Activated CD8-positive, alpha-beta memory T cell treated with anti-CD3 and anti-CD28 coated beads for 4 hours (primary cell): Measurements from ENCODE around the gene LRP5.
A peak's percentile ranks its signal among the peaks of the same experiment; 100 is the strongest.
"Not testable (repeated sequence)": the region's sequence is repeated elsewhere in the genome, so short reads cannot be mapped to it uniquely, and the experiment has no call there.

Experiments used
- DNase-seq, 2 donors: peaks; one replicate each; pipeline ENCODE4 v3.0.0-alpha.2; 2020; ENCODE audit warnings: low read depth in 2 of 2

The LRP5 gene

GRCh38 chr11:68442433-68442832 lies 130.0 kb downstream of the LRP5 start:
- DNase-seq, result no peak

GRCh38 chr11:68444566-68444965 lies 132.2 kb downstream of the LRP5 start:
- no peak for DNase-seq

- DNase-seq, result no peak
These were observed 133.2 kb downstream of the LRP5 start for GRCh38 chr11:68445531-68446035.

- DNase-seq, result no peak
These were observed 133.8 kb downstream of the LRP5 start for GRCh38 chr11:68446046-68446725.

- DNase-seq, result peak; percentile 55 to 56
These were observed 134.8 kb downstream of the LRP5 start for GRCh38 chr11:68447015-68447801.

GRCh38 chr11:68447914-68448313 lies 135.5 kb downstream of the LRP5 start:
- not testable (repeated sequence) for DNase-seq

- no peak for DNase-seq
These were observed 136.2 kb downstream of the LRP5 start for GRCh38 chr11:68448604-68449011.

- no peak for DNase-seq
These were observed 137.6 kb downstream of the LRP5 start for GRCh38 chr11:68449951-68450350.

- no peak for DNase-seq
These were observed 138.3 kb downstream of the LRP5 start for GRCh38 chr11:68450711-68451110.

GRCh38 chr11:68454767-68455166 lies 142.4 kb downstream of the LRP5 start:
- DNase-seq, result no peak

- DNase-seq, result no peak
These were observed 143.1 kb downstream of the LRP5 start for GRCh38 chr11:68455485-68455884.

GRCh38 chr11:68457216-68457897 lies 145.0 kb downstream of the LRP5 start:
- DNase-seq, result no peak

GRCh38 chr11:68457898-68458249 lies 145.5 kb downstream of the LRP5 start:
- no peak for DNase-seq

GRCh38 chr11:68458340-68458739 lies 145.9 kb downstream of the LRP5 start:
- not testable (repeated sequence) for DNase-seq

GRCh38 chr11:68459886-68460740 lies 147.7 kb downstream of the LRP5 start:
- peak; percentile 86 to 91 for DNase-seq

- DNase-seq, result peak in 1 of 2 donors; percentile 8
These were observed 148.6 kb downstream of the LRP5 start, which contains the start of gene PPP6R3 for GRCh38 chr11:68460741-68461574. TSS of gene PPP6R3 (plus strand) at chr11:68460752. CDS start at chr11:68537665, 76,913 bp downstream.

GRCh38 chr11:68461575-68461917 lies 149.2 kb downstream of the LRP5 start:
- no peak for DNase-seq

GRCh38 chr11:68463714-68464113 lies 151.3 kb downstream of the LRP5 start:
- no peak for DNase-seq

GRCh38 chr11:68467201-68467834 lies 154.9 kb downstream of the LRP5 start:
- DNase-seq, result no peak

- DNase-seq, result no peak
These were observed 155.9 kb downstream of the LRP5 start for GRCh38 chr11:68468217-68468828.
